Measurements from ENCODE around the gene CAMK4. TPM values are rescaled to one million over a fixed set of nuclear protein-coding genes. Genes with fewer than 3 reads are reported as not detected.
"Not testable (repeated sequence)": the region's sequence is repeated elsewhere in the genome, so short reads cannot be mapped to it uniquely, and the experiment has no call there.

The CAMK4 gene
- total and polyA plus RNA-seq, 7 donors = 0.02 to 1.00 (median 0.15) TPM; not detected in 1

- no peaks in the 10 kb centered on the region for H3K27me3 ChIP-seq (ENCODE audit: insufficient read depth in 3 of 3, low read length in 2 of 3)
- H3K27ac ChIP-seq = no peak overlapping the region
- no peaks in the 10 kb centered on the region for H3K4me1 ChIP-seq
- no peak overlapping the region for H3K4me3 ChIP-seq
- no peak for ATAC-seq
- H3K9me3 ChIP-seq = no peaks in the 10 kb centered on the region
- 76 to 80% (median 79%) methylated on average over 3 of the region's 3 CpGs for WGBS, 3 donors
- TF ChIP-seq, protein P1, sequence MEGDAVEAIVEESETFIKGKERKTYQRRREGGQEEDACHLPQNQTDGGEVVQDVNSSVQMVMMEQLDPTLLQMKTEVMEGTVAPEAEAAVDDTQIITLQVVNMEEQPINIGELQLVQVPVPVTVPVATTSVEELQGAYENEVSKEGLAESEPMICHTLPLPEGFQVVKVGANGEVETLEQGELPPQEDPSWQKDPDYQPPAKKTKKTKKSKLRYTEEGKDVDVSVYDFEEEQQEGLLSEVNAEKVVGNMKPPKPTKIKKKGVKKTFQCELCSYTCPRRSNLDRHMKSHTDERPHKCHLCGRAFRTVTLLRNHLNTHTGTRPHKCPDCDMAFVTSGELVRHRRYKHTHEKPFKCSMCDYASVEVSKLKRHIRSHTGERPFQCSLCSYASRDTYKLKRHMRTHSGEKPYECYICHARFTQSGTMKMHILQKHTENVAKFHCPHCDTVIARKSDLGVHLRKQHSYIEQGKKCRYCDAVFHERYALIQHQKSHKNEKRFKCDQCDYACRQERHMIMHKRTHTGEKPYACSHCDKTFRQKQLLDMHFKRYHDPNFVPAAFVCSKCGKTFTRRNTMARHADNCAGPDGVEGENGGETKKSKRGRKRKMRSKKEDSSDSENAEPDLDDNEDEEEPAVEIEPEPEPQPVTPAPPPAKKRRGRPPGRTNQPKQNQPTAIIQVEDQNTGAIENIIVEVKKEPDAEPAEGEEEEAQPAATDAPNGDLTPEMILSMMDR (IDR thresholded peaks at IDR 0.05) = no peak
- no peak for DNase-seq
- intact Hi-C loops (cut with DNase I) = no loop called here
- H3K36me3 ChIP-seq (ENCODE audit: insufficient read depth in 1 of 2, low read depth in 1 of 2) = no peaks in the 10 kb centered on the region
These were observed 75.7 kb downstream of the CAMK4 start for GRCh38 chr5:111299831-111300432.

GRCh38 chr5:111301264-111301663 is 77.1 kb downstream of the CAMK4 start:
- no peak overlapping the region for H3K4me3 ChIP-seq
- H3K9me3 ChIP-seq = no peaks in the 10 kb centered on the region
- DNase-seq = no peak
- H3K27ac ChIP-seq = no peak overlapping the region
- TF ChIP-seq, protein P1 (IDR thresholded peaks at IDR 0.05) = no peak
- H3K4me1 ChIP-seq = no peaks in the 10 kb centered on the region
- ATAC-seq = no peak
- no peaks in the 10 kb centered on the region for H3K27me3 ChIP-seq (ENCODE audit: insufficient read depth in 3 of 3, low read length in 2 of 3)
- WGBS, 3 donors = 63 to 79% (median 72%) methylated on average over 1 of the region's 1 CpG
- H3K36me3 ChIP-seq (ENCODE audit: insufficient read depth in 1 of 2, low read depth in 1 of 2) = no peaks in the 10 kb centered on the region
- intact Hi-C loops (cut with DNase I) = no loop called here

- H3K4me3 ChIP-seq; DNase-seq; ATAC-seq; H3K27ac ChIP-seq; H3K9me3 ChIP-seq; intact Hi-C loops (cut with DNase I); H3K4me1 ChIP-seq; H3K27me3 ChIP-seq (ENCODE audit: insufficient read depth in 3 of 3, low read length in 2 of 3); H3K36me3 ChIP-seq (ENCODE audit: insufficient read depth in 1 of 2, low read depth in 1 of 2): not testable (repeated sequence)
- 95 to 97% (median 97%) methylated on average over 9 to 14 of the region's 15 CpGs for WGBS, 3 donors
These were observed 77.9 kb downstream of the CAMK4 start for GRCh38 chr5:111302043-111302442.

- WGBS, 3 donors = 61 to 70% (median 67%) methylated on average over 4 of the region's 4 CpGs
- no peak for DNase-seq
- intact Hi-C loops (cut with DNase I) = no loop called here
These were observed 84.8 kb downstream of the CAMK4 start for GRCh38 chr5:111308951-111309350.

DNA sequence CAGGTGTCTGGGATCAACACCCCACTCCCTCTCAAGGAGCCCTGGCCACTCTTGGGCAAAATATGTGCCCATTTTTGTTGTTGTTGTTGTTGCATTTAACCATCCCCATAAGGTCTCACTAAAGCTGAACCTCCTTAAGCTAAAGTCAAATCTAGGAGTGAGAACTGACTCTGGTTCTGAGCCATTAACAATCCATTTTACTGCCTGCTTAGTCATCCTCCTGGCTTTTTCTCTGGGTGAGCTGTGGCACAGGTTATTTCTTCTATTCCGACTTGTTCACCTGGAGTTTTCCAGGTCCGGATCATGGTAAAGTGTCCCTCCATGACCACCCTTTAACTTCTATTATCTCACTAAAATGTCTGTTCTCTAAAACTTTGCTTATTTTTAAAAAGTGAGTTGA is 85.2 kb downstream of the CAMK4 start:
- TF ChIP-seq, protein P1 (IDR thresholded peaks at IDR 0.05) = no peak
- no peaks in the 10 kb centered on the region for H3K36me3 ChIP-seq (ENCODE audit: insufficient read depth in 1 of 2, low read depth in 1 of 2)
- no peaks in the 10 kb centered on the region for H3K27me3 ChIP-seq (ENCODE audit: insufficient read depth in 3 of 3, low read length in 2 of 3)
- ATAC-seq (no peak), DNase-seq (no peak)
- no peaks in the 10 kb centered on the region for H3K9me3 ChIP-seq
- intact Hi-C loops (cut with DNase I) = no loop called here
- no peak overlapping the region for H3K27ac ChIP-seq
- no peak overlapping the region for H3K4me3 ChIP-seq
- WGBS, 3 donors = 89 to 95% (median 90%) methylated on average over 2 of the region's 2 CpGs
- H3K4me1 ChIP-seq = no peaks in the 10 kb centered on the region

More at GRCh38 chr5:111308951-111309350, 84.8 kb downstream of the CAMK4 start:
- TF ChIP-seq, protein P1 (IDR thresholded peaks at IDR 0.05) = no peak
- no peaks in the 10 kb centered on the region for H3K9me3 ChIP-seq
- no peaks in the 10 kb centered on the region for H3K27me3 ChIP-seq (ENCODE audit: insufficient read depth in 3 of 3, low read length in 2 of 3)
- no peaks in the 10 kb centered on the region for H3K36me3 ChIP-seq (ENCODE audit: insufficient read depth in 1 of 2, low read depth in 1 of 2)
- no peak overlapping the region for H3K4me3 ChIP-seq
- no peak overlapping the region for H3K27ac ChIP-seq
- no peaks in the 10 kb centered on the region for H3K4me1 ChIP-seq
- no peak for ATAC-seq

All from psoas muscle (tissue), 8 donors.